ENCODE results near the gene VMP1.

Gene VMP1

DNA sequence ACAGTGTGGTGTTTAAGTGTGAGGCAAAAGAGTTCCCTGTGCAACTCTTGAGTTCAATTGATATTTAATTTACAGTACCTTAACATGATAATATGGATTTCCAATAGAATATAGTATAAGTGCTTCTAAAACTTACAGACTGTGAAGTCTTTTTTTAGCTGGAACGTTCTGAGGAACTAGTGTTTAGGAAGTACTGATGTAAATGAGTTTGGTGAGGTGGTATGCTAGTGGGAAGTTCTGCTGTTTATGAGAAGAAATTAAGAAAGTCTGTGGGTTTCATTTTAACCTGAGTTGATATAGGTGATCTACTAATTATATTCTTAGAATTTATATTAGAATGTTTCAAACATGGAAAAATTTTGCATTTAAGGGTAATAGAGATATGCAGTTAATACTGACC, 32.2 kb upstream of the VMP1 start:
- POLR2A ChIA-PET: interaction anchor here (1.2 kb wide), 1 partner anchor 8 kb away, joined by 3 read pairs; no protein-coding TSS in a partner anchor
- CTCF ChIA-PET: no interaction called here
- no peak for DNase-seq (ENCODE audit: low read depth, low spot score)
- TF ChIP-seq, protein P1, sequence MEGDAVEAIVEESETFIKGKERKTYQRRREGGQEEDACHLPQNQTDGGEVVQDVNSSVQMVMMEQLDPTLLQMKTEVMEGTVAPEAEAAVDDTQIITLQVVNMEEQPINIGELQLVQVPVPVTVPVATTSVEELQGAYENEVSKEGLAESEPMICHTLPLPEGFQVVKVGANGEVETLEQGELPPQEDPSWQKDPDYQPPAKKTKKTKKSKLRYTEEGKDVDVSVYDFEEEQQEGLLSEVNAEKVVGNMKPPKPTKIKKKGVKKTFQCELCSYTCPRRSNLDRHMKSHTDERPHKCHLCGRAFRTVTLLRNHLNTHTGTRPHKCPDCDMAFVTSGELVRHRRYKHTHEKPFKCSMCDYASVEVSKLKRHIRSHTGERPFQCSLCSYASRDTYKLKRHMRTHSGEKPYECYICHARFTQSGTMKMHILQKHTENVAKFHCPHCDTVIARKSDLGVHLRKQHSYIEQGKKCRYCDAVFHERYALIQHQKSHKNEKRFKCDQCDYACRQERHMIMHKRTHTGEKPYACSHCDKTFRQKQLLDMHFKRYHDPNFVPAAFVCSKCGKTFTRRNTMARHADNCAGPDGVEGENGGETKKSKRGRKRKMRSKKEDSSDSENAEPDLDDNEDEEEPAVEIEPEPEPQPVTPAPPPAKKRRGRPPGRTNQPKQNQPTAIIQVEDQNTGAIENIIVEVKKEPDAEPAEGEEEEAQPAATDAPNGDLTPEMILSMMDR (IDR thresholded peaks at IDR 0.05; ENCODE audit: insufficient read depth, low read length, missing control alignments): no peak
- H3K4me3 ChIP-seq (ENCODE audit: low read depth, low read length): no peak overlapping the region

DNA sequence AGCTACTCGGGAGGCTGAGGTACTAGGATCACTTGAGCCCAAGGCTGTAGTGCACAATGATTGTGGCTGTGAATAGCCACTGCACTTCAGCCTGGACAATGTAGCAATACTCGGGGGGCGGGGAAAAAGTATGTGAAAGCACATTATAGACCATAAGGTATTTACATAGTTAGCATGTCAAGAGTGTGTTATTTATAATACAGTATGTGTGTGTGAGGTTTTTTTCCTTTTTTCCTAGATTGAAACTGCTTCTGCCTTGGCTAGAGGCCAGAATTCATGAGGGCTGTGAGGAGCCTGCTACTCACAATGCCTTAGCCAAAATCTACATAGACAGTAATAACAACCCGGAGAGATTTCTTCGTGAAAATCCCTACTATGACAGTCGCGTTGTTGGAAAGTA, 30.7 kb upstream of the VMP1 start:
- DNase-seq (ENCODE audit: low read depth, low spot score): no peak
- ChIA-PET CTCF (interaction anchor here (2.2 kb wide), 1 partner anchor 9 kb away, joined by 6 read pairs; no protein-coding TSS in a partner anchor), POLR2A (interaction anchor here (0.6 kb wide), 1 partner anchor 233 kb away, joined by 3 read pairs; no protein-coding TSS in a partner anchor)
- no peak overlapping the region for H3K4me3 ChIP-seq (ENCODE audit: low read depth, low read length)
- TF ChIP-seq, protein P1 (IDR thresholded peaks at IDR 0.05; ENCODE audit: insufficient read depth, low read length, missing control alignments): no peak

DNA sequence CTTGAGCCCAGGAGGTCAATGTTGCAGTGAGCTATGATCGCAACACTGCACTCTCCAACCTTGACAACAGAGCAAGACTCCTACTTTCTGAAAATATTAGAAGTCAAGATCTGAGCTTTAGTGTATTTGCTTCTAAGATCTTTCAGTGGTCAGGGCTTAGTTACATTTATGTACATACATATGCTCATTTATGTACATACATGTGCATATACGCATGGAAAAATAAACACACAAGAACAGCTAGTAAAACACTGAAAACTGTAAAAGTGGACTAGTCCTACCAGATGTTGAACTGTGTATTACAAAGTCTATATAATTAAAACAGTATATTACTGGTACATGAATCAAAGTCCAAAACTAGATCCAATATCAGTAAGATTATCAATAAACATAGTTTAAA, 28.5 kb upstream of the VMP1 start:
- TF ChIP-seq, protein P1 (IDR thresholded peaks at IDR 0.05; ENCODE audit: insufficient read depth, low read length, missing control alignments): no peak
- DNase-seq (ENCODE audit: low read depth, low spot score): no peak
- ChIA-PET POLR2A (no interaction called here), CTCF (interaction anchor here (1.2 kb wide), 1 partner anchor 10 kb away, joined by 4 read pairs; no protein-coding TSS in a partner anchor)
- no peak overlapping the region for H3K4me3 ChIP-seq (ENCODE audit: low read depth, low read length)

DNA sequence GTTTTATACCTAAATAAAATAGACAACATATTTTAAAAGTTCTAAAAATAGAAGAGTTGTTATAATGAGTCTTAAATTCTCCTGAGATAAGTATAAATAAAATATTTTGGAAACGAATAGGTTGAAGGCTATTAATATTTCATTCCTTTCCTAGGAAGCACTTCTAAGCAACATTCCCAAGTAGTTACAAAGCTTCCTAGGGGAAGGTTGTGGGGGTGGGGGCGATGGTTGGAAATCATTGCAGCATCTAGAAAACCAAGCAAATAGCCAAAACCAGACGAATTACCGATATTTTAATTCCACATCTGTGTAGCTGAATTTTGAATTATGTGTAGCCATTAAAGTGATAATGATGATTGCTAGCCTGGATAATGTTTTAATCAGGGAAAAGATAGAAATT, 27.1 kb upstream of the VMP1 start:
- ChIA-PET CTCF (no interaction called here), POLR2A (no interaction called here)
- no peak for DNase-seq (ENCODE audit: low read depth, low spot score)

DNA sequence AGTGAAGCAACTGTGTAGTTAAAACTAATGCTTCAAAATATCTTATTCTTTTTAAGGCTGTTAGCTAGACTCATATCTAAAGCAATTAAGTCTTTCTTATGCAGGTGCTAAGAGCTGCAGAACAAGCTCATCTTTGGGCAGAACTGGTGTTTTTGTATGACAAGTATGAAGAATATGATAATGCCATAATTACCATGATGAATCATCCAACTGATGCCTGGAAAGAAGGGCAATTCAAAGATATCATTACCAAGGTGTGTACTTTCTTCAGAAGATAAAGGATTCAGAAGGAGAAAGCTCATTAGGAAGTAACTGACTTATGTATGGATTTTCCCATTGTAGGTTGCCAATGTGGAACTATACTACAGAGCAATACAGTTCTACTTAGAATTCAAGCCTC, 24.2 kb upstream of the VMP1 start:
- ChIA-PET CTCF (interaction anchor here (1.2 to 1.8 kb wide), 3 partner anchors 12 to 353 kb away, joined by 3 to 8 read pairs (median 3); no protein-coding TSS in a partner anchor), POLR2A (interaction anchor here (0.7 kb wide), 1 partner anchor 9 kb away, joined by 3 read pairs; no protein-coding TSS in a partner anchor)
- DNase-seq (ENCODE audit: low read depth, low spot score): no peak
- H3K4me3 ChIP-seq (ENCODE audit: low read depth, low read length): no peak overlapping the region
- TF ChIP-seq, protein P1 (IDR thresholded peaks at IDR 0.05; ENCODE audit: insufficient read depth, low read length, missing control alignments): no peak

More for the DNA sequence above, 27.1 kb upstream of the VMP1 start:
- TF ChIP-seq, protein P1 (IDR thresholded peaks at IDR 0.05; ENCODE audit: insufficient read depth, low read length, missing control alignments): no peak
- no peak overlapping the region for H3K4me3 ChIP-seq (ENCODE audit: low read depth, low read length)

DNA sequence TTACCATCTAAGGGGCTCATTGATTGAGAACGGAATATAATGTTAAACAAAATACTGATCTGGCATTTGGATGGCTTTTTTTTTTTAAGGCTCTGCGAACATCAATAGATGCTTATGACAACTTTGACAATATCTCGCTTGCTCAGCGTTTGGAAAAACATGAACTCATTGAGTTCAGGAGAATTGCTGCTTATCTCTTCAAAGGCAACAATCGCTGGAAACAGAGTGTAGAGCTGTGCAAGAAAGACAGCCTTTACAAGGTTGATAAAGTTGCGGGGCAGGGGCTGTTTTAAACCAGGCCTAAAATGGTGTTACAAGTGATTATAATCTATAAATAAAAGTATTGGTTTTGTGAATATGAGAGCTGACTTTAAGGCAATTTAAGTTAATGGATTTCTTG, 22.5 kb upstream of the VMP1 start:
- TF ChIP-seq, protein P1 (IDR thresholded peaks at IDR 0.05; ENCODE audit: insufficient read depth, low read length, missing control alignments): no peak
- ChIA-PET POLR2A (no interaction called here), CTCF (interaction anchor here (1.5 kb wide), 1 partner anchor 8 kb away, joined by 6 read pairs; no protein-coding TSS in a partner anchor)
- H3K4me3 ChIP-seq (ENCODE audit: low read depth, low read length): no peak overlapping the region
- DNase-seq (ENCODE audit: low read depth, low spot score): no peak

Measured in AG04449 (cell line).